GM19455 (cell line): ENCODE data around the gene TSTD1.

Experiments
- ATAC-seq: cut with Tn5 transposase; IDR thresholded peaks from one replicate; pipeline ENCODE4 v1.9.1; 2021; ENCODE audit not compliant: unreplicated experiment

TSTD1 gene

GRCh38 chr1:161038523-161039153, at the start of gene TSTD1:
TSS of gene TSTD1 (minus strand) at chr1:161038964. CDS start at chr1:161038889, 75 bp downstream.
- peak; percentile 88 for ATAC-seq

- no peak for ATAC-seq
Observed at GRCh38 chr1:161086457-161086856, 47.7 kb upstream of the TSTD1 start.

- no peak for ATAC-seq
Observed at GRCh38 chr1:161085165-161085564, 46.4 kb upstream of the TSTD1 start.

GRCh38 chr1:161084597-161084988, 45.8 kb upstream of the TSTD1 start:
- no peak for ATAC-seq

GRCh38 chr1:161083748-161084596, 45.2 kb upstream of the TSTD1 start:
- no peak for ATAC-seq

- ATAC-seq, result no peak
Observed at GRCh38 chr1:161082996-161083747, 44.4 kb upstream of the TSTD1 start.

GRCh38 chr1:161082483-161082882, 43.7 kb upstream of the TSTD1 start:
- no peak for ATAC-seq

- no peak for ATAC-seq
Observed at GRCh38 chr1:161081519-161081918, 42.8 kb upstream of the TSTD1 start.

- no peak for ATAC-seq
Observed at GRCh38 chr1:161080441-161081405, 42.0 kb upstream of the TSTD1 start.

- no peak for ATAC-seq
Observed at GRCh38 chr1:161079436-161080110, 40.8 kb upstream of the TSTD1 start.

GRCh38 chr1:161077426-161077825, 38.7 kb upstream of the TSTD1 start:
- no peak for ATAC-seq

GRCh38 chr1:161076410-161076809, 37.6 kb upstream of the TSTD1 start:
- no peak for ATAC-seq

- ATAC-seq, result no peak
Observed at GRCh38 chr1:161074676-161075368, 36.1 kb upstream of the TSTD1 start.

- no peak for ATAC-seq
Observed at GRCh38 chr1:161073474-161074121, 34.8 kb upstream of the TSTD1 start.

- ATAC-seq, result no peak
Observed at GRCh38 chr1:161072751-161073449, 34.1 kb upstream of the TSTD1 start.

GRCh38 chr1:161071886-161072371, 33.2 kb upstream of the TSTD1 start:
- ATAC-seq, result no peak

- no peak for ATAC-seq
Observed at GRCh38 chr1:161070761-161071160, 32.0 kb upstream of the TSTD1 start.

- ATAC-seq, result peak; percentile 87
Observed at GRCh38 chr1:161069731-161070270, 31.0 kb upstream of the TSTD1 start, which contains the start of gene ARHGAP30. TSS of gene ARHGAP30 (minus strand) at chr1:161069891. CDS start at chr1:161069624, 267 bp downstream.
